Stimulated activated naive CD8-positive, alpha-beta T cell treated with anti-CD3 and anti-CD28 coated beads, Interleukin-15, Interleukin-2, amounts not matched to agents 100 U/mL and 50 U/mL, for 24 hours (primary cell): ENCODE results near the gene FTO.

ENCODE experiments used
- ATAC-seq: fragments of 150-1000 bp; cut with Tn5 transposase; one replicate; pipeline ENCODE4 v1.10.0; 2021
- DNase-seq: peaks from one replicate; pipeline ENCODE4 v3.0.0; 2021

Gene FTO

DNA sequence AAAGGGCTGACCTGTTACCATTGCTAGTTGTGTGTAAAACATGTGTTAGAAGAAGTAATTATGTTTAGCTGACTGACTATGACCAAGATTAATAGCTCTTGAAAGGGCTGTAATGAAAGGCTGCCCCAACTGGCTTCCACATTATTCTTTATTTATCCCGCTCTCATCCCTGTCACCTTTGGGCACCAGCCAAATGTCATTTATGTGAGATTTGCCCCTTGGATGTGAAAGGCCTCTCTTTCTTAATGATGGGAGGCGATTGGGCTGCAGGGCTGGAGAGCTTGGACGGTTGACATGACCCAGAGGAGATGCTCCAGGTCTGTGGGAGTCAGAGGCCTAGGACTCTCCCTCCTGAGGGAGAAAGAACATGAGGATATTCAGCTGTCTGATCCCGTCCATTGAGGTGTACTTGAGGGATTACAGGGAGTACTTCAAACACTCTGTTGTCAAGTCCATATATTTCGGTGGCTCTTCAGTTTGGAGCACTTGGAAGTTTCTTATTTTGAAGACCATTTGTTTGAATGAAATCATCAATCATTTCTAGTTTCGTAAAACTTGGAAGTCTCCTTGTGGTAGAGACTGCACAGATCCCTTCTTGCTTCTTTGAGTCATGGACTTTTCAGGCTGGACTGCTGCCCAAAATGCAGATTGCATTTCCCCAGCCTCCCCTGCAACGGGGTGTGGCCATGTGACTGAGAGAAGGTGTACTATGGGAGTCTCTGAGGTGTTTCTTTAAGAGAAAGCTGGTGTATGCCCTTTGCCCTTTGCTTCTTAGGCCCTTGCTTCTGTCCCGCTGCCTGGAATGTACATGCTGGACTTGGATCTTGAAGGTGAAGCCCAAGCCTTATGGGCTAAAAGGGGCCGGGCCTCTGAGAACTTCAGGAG lies 51.3 kb downstream of the FTO start:
- ATAC-seq (no peak), DNase-seq (no peak)

- DNase-seq = no peak
- no peak for ATAC-seq
These were observed 52.5 kb downstream of the FTO start for GRCh38 chr16:53756275-53756996.

- DNase-seq (no peak), ATAC-seq (no peak)
These were observed 54.1 kb downstream of the FTO start for GRCh38 chr16:53757971-53758609.

- no peak for DNase-seq
These were observed 58.2 kb downstream of the FTO start for GRCh38 chr16:53761962-53762703.

GRCh38 chr16:53766304-53767016 lies 62.5 kb downstream of the FTO start:
- no peak for DNase-seq
- no peak for ATAC-seq

More at GRCh38 chr16:53761962-53762703, 58.2 kb downstream of the FTO start:
- ATAC-seq = no peak

GRCh38 chr16:53768167-53768566 lies 64.2 kb downstream of the FTO start:
- ATAC-seq (no peak), DNase-seq (no peak)

DNA sequence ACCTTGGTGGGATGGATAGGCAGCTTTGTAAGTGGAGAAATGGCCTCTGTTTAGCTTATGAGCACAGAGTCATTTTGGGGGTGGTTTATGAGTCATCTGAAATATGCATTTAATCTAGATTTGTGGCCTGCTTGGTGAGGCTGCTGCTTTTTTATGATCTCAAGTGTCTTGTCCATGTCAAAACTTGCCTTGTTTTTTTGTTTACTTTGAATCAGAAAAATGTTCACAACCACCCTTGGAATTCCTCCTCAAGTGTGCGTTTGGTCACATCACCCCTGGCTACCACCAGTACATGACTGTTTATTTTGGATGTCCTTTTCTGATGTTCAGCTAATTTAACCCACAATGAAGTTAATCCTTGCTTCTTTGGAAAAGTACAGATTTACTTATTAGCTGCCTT lies 64.6 kb downstream of the FTO start:
- peak; percentile 79 for ATAC-seq

DNA sequence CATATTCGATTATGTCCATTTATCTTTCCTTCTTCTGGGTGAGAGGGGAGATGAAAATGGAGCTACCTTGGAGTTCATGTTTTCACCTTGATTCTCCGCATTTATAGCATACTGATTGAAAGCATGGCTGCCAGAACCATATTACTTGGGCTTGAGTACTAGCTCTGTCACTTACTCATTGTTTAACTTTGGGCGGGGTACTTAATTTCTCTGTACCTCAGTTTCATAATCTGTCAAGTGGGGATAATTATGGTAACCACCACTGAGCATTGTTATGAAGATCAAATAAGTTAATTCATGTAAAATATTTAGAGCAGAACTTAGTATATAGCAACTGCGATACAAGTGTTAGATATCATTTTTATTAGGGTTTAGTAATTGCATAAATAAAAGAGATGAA lies 65.2 kb downstream of the FTO start:
- no peak for DNase-seq
- no peak for ATAC-seq

More for the DNA sequence above, 64.6 kb downstream of the FTO start:
- no peak for DNase-seq

- DNase-seq = no peak
- no peak for ATAC-seq
These were observed 65.8 kb downstream of the FTO start for GRCh38 chr16:53769787-53770186.

GRCh38 chr16:53770641-53771040 lies 66.7 kb downstream of the FTO start:
- ATAC-seq = no peak
- no peak for DNase-seq

DNA sequence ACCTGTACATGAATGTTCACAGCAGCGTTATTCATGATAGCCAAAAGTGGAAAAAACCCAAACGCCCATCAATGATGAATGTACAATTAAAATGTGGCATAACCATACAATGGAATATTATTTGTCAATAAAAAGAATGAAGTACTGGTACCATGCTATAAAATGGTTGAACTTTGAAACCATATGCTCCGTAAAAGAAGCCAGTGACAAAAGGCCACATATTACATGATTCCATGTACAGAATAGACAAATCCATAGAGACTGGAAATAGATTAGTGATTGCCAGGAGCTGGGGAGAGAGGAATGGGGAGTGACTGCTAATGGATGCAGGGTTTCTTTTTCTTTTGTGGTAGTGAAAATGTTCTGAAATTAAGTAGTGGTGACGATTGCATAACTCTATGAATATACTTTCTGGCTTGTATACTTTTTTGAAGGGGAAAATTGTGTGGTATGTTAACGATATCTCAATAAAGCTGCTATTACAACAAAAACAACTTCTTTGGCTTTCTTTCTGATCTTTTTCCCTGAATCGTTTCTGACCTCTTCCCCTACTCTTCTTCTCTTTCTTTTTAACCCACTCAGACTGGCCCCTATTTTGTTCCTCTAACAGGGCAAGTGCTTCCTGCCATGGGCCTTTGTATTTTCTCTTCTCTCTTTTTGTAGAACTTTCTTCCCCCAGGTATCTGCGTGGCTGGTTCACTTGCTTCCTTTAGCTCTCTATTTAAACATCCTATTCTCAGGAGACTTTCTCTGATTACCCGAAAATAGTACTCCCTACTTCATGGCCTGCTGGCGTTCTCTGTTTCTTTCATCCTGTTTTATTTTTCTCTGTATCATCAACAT lies 67.9 kb downstream of the FTO start:
- no peak for ATAC-seq
- DNase-seq = no peak

- DNase-seq (no peak), ATAC-seq (no peak)
These were observed 69.3 kb downstream of the FTO start for GRCh38 chr16:53773150-53773846.

GRCh38 chr16:53773881-53774280 lies 69.9 kb downstream of the FTO start:
- no peak for DNase-seq
- no peak for ATAC-seq

DNA sequence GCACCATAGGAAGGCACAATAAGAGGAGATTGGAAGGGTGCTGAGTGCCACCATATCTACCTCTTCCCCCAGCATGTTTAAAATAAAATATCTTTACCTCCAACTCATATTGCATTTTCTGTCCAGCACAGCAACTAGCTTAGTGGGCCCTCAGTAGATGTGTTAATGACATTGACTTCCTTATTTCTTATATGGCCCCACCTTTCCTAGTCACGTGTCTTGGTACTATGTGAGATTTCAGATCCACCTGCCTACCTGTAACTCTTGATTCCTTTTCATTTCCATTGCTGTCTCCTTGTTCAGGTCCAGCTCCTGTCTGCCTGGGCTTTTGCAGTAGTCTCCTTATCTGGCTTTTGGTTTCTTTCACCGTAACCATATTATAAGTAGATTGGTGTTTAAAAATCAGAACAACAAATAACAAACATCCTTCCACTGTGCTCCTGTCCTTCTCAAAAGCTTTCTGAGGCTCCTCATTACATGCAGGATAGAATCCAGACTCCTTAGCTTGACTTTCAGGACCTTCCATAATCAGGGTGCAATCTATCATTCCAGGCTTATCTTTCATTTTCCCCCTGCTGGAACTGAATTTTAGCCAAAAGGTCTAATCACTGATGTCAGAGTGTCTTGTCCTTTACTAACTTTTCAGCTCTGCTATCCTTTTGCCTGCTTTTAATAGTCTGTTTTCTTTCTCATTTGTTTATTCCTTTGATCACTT lies 71.3 kb downstream of the FTO start:
- DNase-seq (no peak), ATAC-seq (no peak)

DNA sequence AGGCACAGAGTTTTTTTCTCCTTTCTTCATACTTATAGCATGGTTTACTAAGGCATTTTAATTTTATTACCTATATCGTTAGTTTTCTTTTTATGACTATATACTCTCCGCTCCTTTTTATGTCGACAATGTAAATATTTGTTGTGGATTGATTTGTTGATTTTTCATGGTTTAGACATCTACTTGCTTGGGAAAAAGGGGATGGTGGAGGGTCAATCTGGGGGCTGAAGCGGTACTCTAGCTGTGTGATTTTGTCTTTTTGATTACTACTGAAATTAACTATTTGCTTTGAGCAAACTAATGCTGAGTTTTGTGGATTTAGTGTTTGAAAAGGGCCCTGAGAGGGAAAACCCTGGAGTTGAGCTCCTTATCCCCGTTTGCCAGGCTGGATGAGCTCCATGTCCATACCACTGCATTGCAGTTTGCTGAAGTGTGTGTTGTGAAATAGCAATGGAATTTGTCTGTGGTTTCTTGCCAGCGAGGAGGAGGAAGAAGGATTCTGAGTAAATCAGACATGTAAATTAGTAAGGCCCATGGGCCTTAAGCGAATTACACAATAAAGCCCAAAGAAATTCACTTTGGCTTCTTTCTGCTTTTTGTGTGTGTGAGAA lies 72.0 kb downstream of the FTO start:
- ATAC-seq (no peak), DNase-seq (no peak)

- ATAC-seq (no peak), DNase-seq (no peak)
These were observed 75.2 kb downstream of the FTO start for GRCh38 chr16:53779186-53779585.

GRCh38 chr16:53780051-53780450 lies 76.1 kb downstream of the FTO start:
- DNase-seq = no peak
- ATAC-seq = no peak

GRCh38 chr16:53781023-53781605 lies 77.2 kb downstream of the FTO start:
- DNase-seq = no peak
- ATAC-seq = peak; percentile 77

DNA sequence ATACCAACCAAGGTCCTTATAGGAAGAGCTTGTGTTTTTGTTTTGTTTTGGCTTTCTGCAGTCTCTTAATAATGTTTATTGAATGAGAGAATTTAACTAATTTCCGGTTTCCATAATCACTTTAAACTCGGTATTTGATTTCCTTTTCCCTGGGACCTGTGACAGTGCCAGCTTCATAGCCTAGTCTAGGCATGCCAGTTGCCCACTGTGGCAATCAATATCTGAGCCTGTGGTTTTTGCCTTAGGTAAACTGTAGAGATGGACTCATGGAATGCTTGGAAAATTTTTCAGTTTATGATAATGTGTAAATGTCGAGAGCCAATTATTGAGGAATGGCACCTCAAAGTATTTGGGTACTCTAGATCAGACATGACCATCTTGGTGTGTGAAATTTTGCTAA lies 78.2 kb downstream of the FTO start:
- DNase-seq (no peak), ATAC-seq (no peak)
